ENCODE data around the gene SUMO2. TPM values are rescaled to one million over a fixed set of nuclear protein-coding genes. Genes with fewer than 3 reads are reported as not detected.
"Not testable (repeated sequence)": the region's sequence is repeated elsewhere in the genome, so short reads cannot be mapped to it uniquely, and the experiment has no call there.

The SUMO2 gene
- polyA plus RNA-seq, 4 donors: 64.3 to 305 (median 71.9) TPM

- peaks cover 0 to 24% (median 6%) of the 10 kb centered on the region in 3 donors for H3K4me1 ChIP-seq (ENCODE audit: control insufficient read depth in 3 of 3, insufficient read depth in 2 of 3, low read depth in 1 of 3, low read length in 2 of 3)
- FAIRE-seq (no peak), DNase-seq (no peak)
- no peak overlapping the region for H3K27ac ChIP-seq (ENCODE audit: low read depth in 1 of 3, low read length in 2 of 3)
- 87 to 90% (median 90%) methylated on average over 9 of the region's 9 CpGs for WGBS, 3 donors
- no peaks in the 10 kb centered on the region for H3K27me3 ChIP-seq (ENCODE audit: control insufficient read depth in 3 of 3, insufficient read depth in 3 of 3, low read length in 3 of 3)
- peaks cover 0 to 48% (median 3%) of the 10 kb centered on the region in 3 donors for H3K36me3 ChIP-seq (ENCODE audit: control insufficient read depth in 3 of 3, insufficient read depth in 2 of 3, low read depth in 1 of 3, low read length in 3 of 3)
- H3K9me3 ChIP-seq (ENCODE audit: control insufficient read depth in 2 of 2, insufficient read depth in 1 of 2, low read depth in 1 of 2, low read length in 1 of 2): no peaks in the 10 kb centered on the region
- H3K4me3 ChIP-seq (ENCODE audit: low read depth in 1 of 3, low read length in 3 of 3): no peak overlapping the region
Observed at GRCh38 chr17:75129576-75129975, 53.2 kb downstream of the SUMO2 start.

- Histone ChIP-seq H3K9me3 (ENCODE audit: control insufficient read depth in 2 of 2, insufficient read depth in 1 of 2, low read depth in 1 of 2, low read length in 1 of 2) (no peaks in the 10 kb centered on the region), H3K36me3 (ENCODE audit: control insufficient read depth in 3 of 3, insufficient read depth in 2 of 3, low read depth in 1 of 3, low read length in 3 of 3) (peaks cover 0 to 48% (median 3%) of the 10 kb centered on the region in 3 donors), H3K4me3 (ENCODE audit: low read depth in 1 of 3, low read length in 3 of 3) (no peak overlapping the region), H3K27ac (ENCODE audit: low read depth in 1 of 3, low read length in 2 of 3) (peak overlapping the region in 1 of 3 donors; percentile 24), H3K4me1 (ENCODE audit: control insufficient read depth in 3 of 3, insufficient read depth in 2 of 3, low read depth in 1 of 3, low read length in 2 of 3) (peaks cover 0 to 30% (median 6%) of the 10 kb centered on the region in 3 donors), H3K27me3 (ENCODE audit: control insufficient read depth in 3 of 3, insufficient read depth in 3 of 3, low read length in 3 of 3) (no peaks in the 10 kb centered on the region)
- no peak for DNase-seq
- WGBS, 3 donors: 89 to 90% (median 89%) methylated on average over 29 to 33 of the region's 33 CpGs
- no peak for FAIRE-seq
Observed at GRCh38 chr17:75128694-75129505, 53.9 kb downstream of the SUMO2 start.

GRCh38 chr17:75127936-75128335 lies 54.8 kb downstream of the SUMO2 start:
- FAIRE-seq; H3K27ac ChIP-seq (ENCODE audit: low read depth in 1 of 3, low read length in 2 of 3); H3K9me3 ChIP-seq (ENCODE audit: control insufficient read depth in 2 of 2, insufficient read depth in 1 of 2, low read depth in 1 of 2, low read length in 1 of 2); H3K27me3 ChIP-seq (ENCODE audit: control insufficient read depth in 3 of 3, insufficient read depth in 3 of 3, low read length in 3 of 3); DNase-seq; H3K4me3 ChIP-seq (ENCODE audit: low read depth in 1 of 3, low read length in 3 of 3): not testable (repeated sequence)
- H3K36me3 ChIP-seq (ENCODE audit: control insufficient read depth in 3 of 3, insufficient read depth in 2 of 3, low read depth in 1 of 3, low read length in 3 of 3): peaks cover 0 to 51% (median 3%) of the 10 kb centered on the region in 3 donors
- peaks cover 0 to 34% (median 6%) of the 10 kb centered on the region in 3 donors for H3K4me1 ChIP-seq (ENCODE audit: control insufficient read depth in 3 of 3, insufficient read depth in 2 of 3, low read depth in 1 of 3, low read length in 2 of 3)
- 74 to 85% (median 85%) methylated on average over 5 of the region's 5 CpGs for WGBS, 3 donors

- peaks cover 0 to 51% (median 3%) of the 10 kb centered on the region in 3 donors for H3K36me3 ChIP-seq (ENCODE audit: control insufficient read depth in 3 of 3, insufficient read depth in 2 of 3, low read depth in 1 of 3, low read length in 3 of 3)
- no peaks in the 10 kb centered on the region for H3K27me3 ChIP-seq (ENCODE audit: control insufficient read depth in 3 of 3, insufficient read depth in 3 of 3, low read length in 3 of 3)
- H3K4me1 ChIP-seq (ENCODE audit: control insufficient read depth in 3 of 3, insufficient read depth in 2 of 3, low read depth in 1 of 3, low read length in 2 of 3): peaks cover 0 to 33% (median 6%) of the 10 kb centered on the region in 3 donors
- no peak overlapping the region for H3K4me3 ChIP-seq (ENCODE audit: low read depth in 1 of 3, low read length in 3 of 3)
- FAIRE-seq (no peak), DNase-seq (no peak)
- H3K27ac ChIP-seq (ENCODE audit: low read depth in 1 of 3, low read length in 2 of 3): no peak overlapping the region
- no peaks in the 10 kb centered on the region for H3K9me3 ChIP-seq (ENCODE audit: control insufficient read depth in 2 of 2, insufficient read depth in 1 of 2, low read depth in 1 of 2, low read length in 1 of 2)
- 86 to 94% (median 92%) methylated on average over 8 of the region's 8 CpGs for WGBS, 3 donors
Observed at GRCh38 chr17:75126954-75127353, 55.8 kb downstream of the SUMO2 start.

- WGBS, 3 donors: 50 to 83% (median 64%) methylated on average over 3 of the region's 3 CpGs
- FAIRE-seq: no peak
- Histone ChIP-seq H3K36me3 (ENCODE audit: control insufficient read depth in 3 of 3, insufficient read depth in 2 of 3, low read depth in 1 of 3, low read length in 3 of 3) (peaks cover 0 to 54% (median 3%) of the 10 kb centered on the region in 3 donors), H3K4me3 (ENCODE audit: low read depth in 1 of 3, low read length in 3 of 3) (no peak overlapping the region), H3K27ac (ENCODE audit: low read depth in 1 of 3, low read length in 2 of 3) (no peak overlapping the region), H3K27me3 (ENCODE audit: control insufficient read depth in 3 of 3, insufficient read depth in 3 of 3, low read length in 3 of 3) (no peaks in the 10 kb centered on the region), H3K9me3 (ENCODE audit: control insufficient read depth in 2 of 2, insufficient read depth in 1 of 2, low read depth in 1 of 2, low read length in 1 of 2) (no peaks in the 10 kb centered on the region), H3K4me1 (ENCODE audit: control insufficient read depth in 3 of 3, insufficient read depth in 2 of 3, low read depth in 1 of 3, low read length in 2 of 3) (peaks cover 0 to 31% (median 6%) of the 10 kb centered on the region in 3 donors)
- no peak for DNase-seq
Observed at GRCh38 chr17:75125984-75126383, 56.8 kb downstream of the SUMO2 start.

- peaks cover 0 to 23% (median 6%) of the 10 kb centered on the region in 3 donors for H3K4me1 ChIP-seq (ENCODE audit: control insufficient read depth in 3 of 3, insufficient read depth in 2 of 3, low read depth in 1 of 3, low read length in 2 of 3)
- peak overlapping the region; percentile 96 to 98 (median 96) for H3K27ac ChIP-seq (ENCODE audit: low read depth in 1 of 3, low read length in 2 of 3)
Observed at GRCh38 chr17:75124819-75125162, 58.0 kb downstream of the SUMO2 start.

GRCh38 chr17:75124041-75124818 lies 58.5 kb downstream of the SUMO2 start:
- Histone ChIP-seq H3K27ac (ENCODE audit: low read depth in 1 of 3, low read length in 2 of 3) (peak overlapping the region; percentile 96 to 98 (median 96)), H3K9me3 (ENCODE audit: control insufficient read depth in 2 of 2, insufficient read depth in 1 of 2, low read depth in 1 of 2, low read length in 1 of 2) (no peaks in the 10 kb centered on the region), H3K36me3 (ENCODE audit: control insufficient read depth in 3 of 3, insufficient read depth in 2 of 3, low read depth in 1 of 3, low read length in 3 of 3) (peaks cover 0 to 46% (median 1%) of the 10 kb centered on the region in 3 donors), H3K27me3 (ENCODE audit: control insufficient read depth in 3 of 3, insufficient read depth in 3 of 3, low read length in 3 of 3) (no peaks in the 10 kb centered on the region), H3K4me3 (ENCODE audit: low read depth in 1 of 3, low read length in 3 of 3) (peak overlapping the region in 1 of 3 donors; percentile 6), H3K4me1 (ENCODE audit: control insufficient read depth in 3 of 3, insufficient read depth in 2 of 3, low read depth in 1 of 3, low read length in 2 of 3) (peaks cover 0 to 24% (median 6%) of the 10 kb centered on the region in 3 donors)
- WGBS, 3 donors: 21 to 47% (median 32%) methylated on average over 19 of the region's 19 CpGs
- DNase-seq: peak; percentile 97 to 99
- FAIRE-seq: no peak

More at GRCh38 chr17:75124819-75125162, 58.0 kb downstream of the SUMO2 start:
- WGBS, 3 donors: 42 to 80% (median 57%) methylated on average over 4 of the region's 4 CpGs
- no peaks in the 10 kb centered on the region for H3K9me3 ChIP-seq (ENCODE audit: control insufficient read depth in 2 of 2, insufficient read depth in 1 of 2, low read depth in 1 of 2, low read length in 1 of 2)
- no peak for FAIRE-seq
- H3K36me3 ChIP-seq (ENCODE audit: control insufficient read depth in 3 of 3, insufficient read depth in 2 of 3, low read depth in 1 of 3, low read length in 3 of 3): peaks cover 0 to 50% (median 3%) of the 10 kb centered on the region in 3 donors
- DNase-seq: no peak
- peak overlapping the region in 1 of 3 donors; percentile 6 for H3K4me3 ChIP-seq (ENCODE audit: low read depth in 1 of 3, low read length in 3 of 3)
- no peaks in the 10 kb centered on the region for H3K27me3 ChIP-seq (ENCODE audit: control insufficient read depth in 3 of 3, insufficient read depth in 3 of 3, low read length in 3 of 3)

- no peaks in the 10 kb centered on the region for H3K9me3 ChIP-seq (ENCODE audit: control insufficient read depth in 2 of 2, insufficient read depth in 1 of 2, low read depth in 1 of 2, low read length in 1 of 2)
- H3K27ac ChIP-seq (ENCODE audit: low read depth in 1 of 3, low read length in 2 of 3): peak overlapping the region in 1 of 3 donors; percentile 72
- peaks cover 2 to 22% (median 3%) of the 10 kb centered on the region in 3 donors for H3K4me1 ChIP-seq (ENCODE audit: control insufficient read depth in 3 of 3, insufficient read depth in 2 of 3, low read depth in 1 of 3, low read length in 2 of 3)
- FAIRE-seq (no peak), DNase-seq (no peak)
- no peaks in the 10 kb centered on the region for H3K27me3 ChIP-seq (ENCODE audit: control insufficient read depth in 3 of 3, insufficient read depth in 3 of 3, low read length in 3 of 3)
- H3K4me3 ChIP-seq (ENCODE audit: low read depth in 1 of 3, low read length in 3 of 3): no peak overlapping the region
- 92 to 95% (median 94%) methylated on average over 14 of the region's 14 CpGs for whole genome bisulfite sequencing, 3 donors
- peaks cover 0 to 45% (median 0%) of the 10 kb centered on the region in 3 donors for H3K36me3 ChIP-seq (ENCODE audit: control insufficient read depth in 3 of 3, insufficient read depth in 2 of 3, low read depth in 1 of 3, low read length in 3 of 3)
Observed at GRCh38 chr17:75118307-75118706, 64.5 kb downstream of the SUMO2 start.
